Measurements from ENCODE around the gene SPIRE1. TPM values are rescaled to one million over a fixed set of nuclear protein-coding genes. Genes with fewer than 3 reads are reported as not detected.
A peak's percentile ranks its signal among the peaks of the same experiment; 100 is the strongest.

Gene SPIRE1
- total RNA-seq, 1 donor from 2014 or later = 42.4 TPM

GRCh38 chr18:12461326-12461725 lies 196.6 kb downstream of the SPIRE1 start:
- Histone ChIP-seq H3K27ac (replicated peaks) (peak overlapping the region; percentile 66), H3K36me3 (peaks cover 54% of the 10 kb centered on the region), H3K9me3 (replicated peaks) (no peaks in the 10 kb centered on the region), H3K4me3 (no peak overlapping the region), H3K27me3 (ENCODE audit: low read depth) (no peaks in the 10 kb centered on the region), H3K4me1 (peaks cover 11% of the 10 kb centered on the region)
- no peak for DNase-seq
- TF ChIP-seq CTCF (IDR thresholded peaks at IDR 0.05; ENCODE audit: borderline replicate concordance) = no peak
- intact Hi-C loops (cut with micrococcal nuclease) = no loop called here

- peak overlapping the region; percentile 66 for H3K27ac ChIP-seq (replicated peaks)
Observed at GRCh38 chr18:12460874-12461273, 197.0 kb downstream of the SPIRE1 start.

GRCh38 chr18:12458771-12459170 lies 199.1 kb downstream of the SPIRE1 start:
- no peak overlapping the region for H3K27ac ChIP-seq (replicated peaks)
- no peak for TF ChIP-seq CTCF (IDR thresholded peaks at IDR 0.05; ENCODE audit: borderline replicate concordance)
- no peaks in the 10 kb centered on the region for H3K27me3 ChIP-seq (ENCODE audit: low read depth)
- intact Hi-C loops (cut with micrococcal nuclease) = no loop called here
- H3K4me1 ChIP-seq = peaks cover 11% of the 10 kb centered on the region
- H3K9me3 ChIP-seq (replicated peaks) = no peaks in the 10 kb centered on the region
- H3K4me3 ChIP-seq = no peak overlapping the region
- peaks cover 46% of the 10 kb centered on the region for H3K36me3 ChIP-seq
- DNase-seq = no peak

More at GRCh38 chr18:12460874-12461273, 197.0 kb downstream of the SPIRE1 start:
- H3K9me3 ChIP-seq (replicated peaks) = no peaks in the 10 kb centered on the region
- H3K36me3 ChIP-seq = peaks cover 54% of the 10 kb centered on the region
- intact Hi-C loops (cut with micrococcal nuclease) = no loop called here
- H3K27me3 ChIP-seq (ENCODE audit: low read depth) = no peaks in the 10 kb centered on the region
- DNase-seq = no peak
- peaks cover 11% of the 10 kb centered on the region for H3K4me1 ChIP-seq
- H3K4me3 ChIP-seq = no peak overlapping the region
- TF ChIP-seq CTCF (IDR thresholded peaks at IDR 0.05; ENCODE audit: borderline replicate concordance) = no peak

GRCh38 chr18:12456441-12456840 lies 201.5 kb downstream of the SPIRE1 start:
- TF ChIP-seq CTCF (IDR thresholded peaks at IDR 0.05; ENCODE audit: borderline replicate concordance) = no peak
- Histone ChIP-seq H3K36me3 (peaks cover 50% of the 10 kb centered on the region), H3K4me1 (peaks cover 10% of the 10 kb centered on the region), H3K27me3 (ENCODE audit: low read depth) (no peaks in the 10 kb centered on the region), H3K27ac (replicated peaks) (no peak overlapping the region), H3K9me3 (replicated peaks) (no peaks in the 10 kb centered on the region), H3K4me3 (no peak overlapping the region)
- DNase-seq = no peak
- intact Hi-C loops (cut with micrococcal nuclease) = no loop called here

GRCh38 chr18:12455496-12455895 lies 202.4 kb downstream of the SPIRE1 start:
- intact Hi-C loops (cut with micrococcal nuclease) = no loop called here
- Histone ChIP-seq H3K27me3 (ENCODE audit: low read depth) (no peaks in the 10 kb centered on the region), H3K27ac (replicated peaks) (no peak overlapping the region), H3K4me1 (peaks cover under 1% of the 10 kb centered on the region), H3K36me3 (peaks cover 52% of the 10 kb centered on the region), H3K4me3 (no peak overlapping the region), H3K9me3 (replicated peaks) (no peaks in the 10 kb centered on the region)
- no peak for TF ChIP-seq CTCF (IDR thresholded peaks at IDR 0.05; ENCODE audit: borderline replicate concordance)
- no peak for DNase-seq

GRCh38 chr18:12452784-12453183 lies 205.1 kb downstream of the SPIRE1 start:
- no peaks in the 10 kb centered on the region for H3K9me3 ChIP-seq (replicated peaks)
- TF ChIP-seq CTCF (IDR thresholded peaks at IDR 0.05; ENCODE audit: borderline replicate concordance) = no peak
- H3K4me1 ChIP-seq = no peaks in the 10 kb centered on the region
- H3K36me3 ChIP-seq = peaks cover 57% of the 10 kb centered on the region
- intact Hi-C loops (cut with micrococcal nuclease) = no loop called here
- H3K27ac ChIP-seq (replicated peaks) = no peak overlapping the region
- DNase-seq = no peak
- no peaks in the 10 kb centered on the region for H3K27me3 ChIP-seq (ENCODE audit: low read depth)
- H3K4me3 ChIP-seq = no peak overlapping the region
